HG02884 (cell line): Measurements from ENCODE around the gene SERPING1.

Source experiments
- ATAC-seq: cut with Tn5 transposase; IDR thresholded peaks from one replicate; pipeline ENCODE4 v1.9.1; 2021; ENCODE audit warnings: mild to moderate bottlenecking, moderate library complexity; ENCODE audit not compliant: unreplicated experiment

SERPING1 gene

DNA sequence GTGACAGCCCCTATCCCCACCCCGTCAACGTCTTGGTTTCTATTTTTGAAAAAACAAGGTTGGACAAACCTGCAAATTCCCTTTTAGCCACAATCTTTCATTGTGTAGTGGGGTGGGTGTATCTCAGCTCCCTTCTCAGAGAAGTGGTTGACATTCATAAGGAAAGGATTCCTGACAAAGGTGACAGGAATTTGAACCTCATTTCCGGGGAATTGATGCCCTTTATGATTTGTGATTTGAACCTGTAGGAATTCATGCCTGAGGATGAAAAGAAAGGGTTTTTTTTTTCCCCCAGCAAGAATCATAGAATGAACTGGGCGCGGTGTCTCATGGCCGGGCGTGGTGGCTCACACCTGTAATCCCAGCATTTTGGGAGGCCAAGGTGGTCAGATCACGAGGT, 37.8 kb downstream of the SERPING1 start:
- ATAC-seq, result no peak

GRCh38 chr11:57637626-57638004, 40.1 kb downstream of the SERPING1 start:
- no peak for ATAC-seq

DNA sequence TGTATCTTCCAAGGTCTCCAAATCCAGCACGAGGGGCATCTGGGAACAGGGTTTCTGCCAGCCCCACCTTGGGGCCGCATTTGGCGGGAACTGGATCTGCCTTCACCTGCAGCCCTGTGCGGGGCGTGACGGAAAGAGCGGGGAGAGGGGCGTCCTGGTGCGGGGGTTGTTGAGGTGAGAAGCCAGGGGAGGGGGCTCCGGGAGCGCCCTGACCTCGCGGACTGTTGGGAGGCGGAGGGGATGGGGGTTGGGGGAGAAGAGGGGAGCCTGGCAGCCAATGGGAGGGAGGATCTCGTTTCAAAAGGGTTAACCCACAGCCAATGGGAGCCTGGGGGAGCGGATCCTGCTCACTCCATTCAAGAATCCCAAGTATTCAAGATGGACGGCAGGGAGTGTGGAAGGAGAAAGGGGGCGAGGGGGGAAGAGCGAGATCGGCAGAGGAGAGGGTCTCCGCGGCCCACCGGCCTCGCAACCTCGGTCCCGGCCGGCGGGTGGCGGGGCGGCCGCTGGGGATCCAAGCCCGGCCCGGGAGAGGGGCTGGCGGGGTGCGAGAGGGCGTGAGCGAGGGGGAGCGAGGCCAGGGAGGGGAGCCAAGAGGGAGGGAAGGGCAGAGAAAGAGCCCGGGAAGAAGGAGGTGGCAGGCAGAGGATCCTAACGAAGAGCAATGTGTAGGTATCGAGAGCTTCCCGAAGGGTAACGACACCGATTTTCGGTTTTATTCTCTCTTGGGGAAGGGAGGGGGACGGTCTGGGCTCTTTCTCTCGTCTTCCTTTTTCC, 40.7 kb downstream of the SERPING1 start:
- no peak for ATAC-seq

DNA sequence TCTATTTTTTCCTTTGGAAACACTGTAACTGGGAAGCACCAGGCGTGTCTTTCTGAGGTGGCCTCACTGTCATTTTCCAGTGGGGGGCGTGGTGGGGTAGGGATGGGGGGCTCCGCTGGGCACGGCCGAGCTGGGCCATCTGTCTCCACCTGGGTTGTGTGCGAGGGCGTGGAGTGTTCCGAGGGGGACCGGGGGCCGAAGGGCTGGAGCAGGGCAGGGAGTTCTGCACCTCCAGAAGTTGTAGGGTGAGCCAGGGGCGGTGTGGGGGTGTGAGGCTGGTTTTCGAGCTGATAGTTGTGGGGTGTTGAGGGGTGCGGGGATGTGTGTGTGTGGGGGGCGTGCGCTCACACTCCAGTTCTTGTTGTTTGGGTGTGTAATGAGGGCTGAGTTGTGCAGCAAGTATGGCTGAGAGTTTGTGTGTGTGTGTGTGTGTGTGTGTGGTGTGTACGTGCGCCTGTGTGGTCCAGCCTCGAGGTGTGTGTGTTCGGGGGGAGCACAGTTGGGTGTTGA, 41.4 kb downstream of the SERPING1 start:
- ATAC-seq, result no peak

- ATAC-seq, result no peak
Measured at GRCh38 chr11:57639321-57640067, 42.0 kb downstream of the SERPING1 start.

DNA sequence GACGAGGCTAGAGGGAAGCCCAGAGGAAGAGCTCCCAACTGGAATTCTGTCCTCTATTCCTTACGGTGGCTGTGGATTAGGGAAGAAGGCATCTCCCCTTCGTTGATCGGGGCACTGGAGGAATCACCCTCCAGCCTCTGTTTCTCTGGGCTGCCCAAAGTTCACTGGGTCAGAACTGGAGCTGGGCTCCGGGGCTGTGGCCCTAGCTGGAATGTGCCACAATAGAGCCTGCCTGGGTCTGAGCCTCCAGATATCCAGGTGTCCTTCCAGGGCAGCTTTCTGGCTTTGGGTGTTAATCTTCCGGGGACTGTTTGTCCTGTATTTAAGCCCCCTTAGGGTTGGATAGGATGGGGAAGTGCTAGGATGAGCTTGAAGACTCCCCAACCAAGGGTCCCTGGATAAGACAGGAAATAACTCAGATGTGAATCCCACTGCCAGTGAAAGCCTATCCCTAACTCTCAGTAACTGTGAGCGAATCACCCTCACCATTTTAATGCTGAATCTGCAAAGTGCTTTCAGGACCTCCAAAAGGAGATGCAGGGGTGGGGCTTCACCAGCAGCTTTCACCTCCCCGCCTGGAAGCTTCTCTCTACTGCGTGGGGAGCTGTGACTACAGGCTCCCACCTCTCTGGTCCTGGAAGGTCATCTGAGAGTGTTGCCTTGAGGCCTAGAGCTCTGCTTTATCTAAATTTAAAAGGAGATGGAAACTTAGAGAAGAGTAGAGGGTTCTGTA, 42.7 kb downstream of the SERPING1 start:
- ATAC-seq, result no peak

GRCh38 chr11:57641011-57641807, 43.7 kb downstream of the SERPING1 start:
- no peak for ATAC-seq

DNA sequence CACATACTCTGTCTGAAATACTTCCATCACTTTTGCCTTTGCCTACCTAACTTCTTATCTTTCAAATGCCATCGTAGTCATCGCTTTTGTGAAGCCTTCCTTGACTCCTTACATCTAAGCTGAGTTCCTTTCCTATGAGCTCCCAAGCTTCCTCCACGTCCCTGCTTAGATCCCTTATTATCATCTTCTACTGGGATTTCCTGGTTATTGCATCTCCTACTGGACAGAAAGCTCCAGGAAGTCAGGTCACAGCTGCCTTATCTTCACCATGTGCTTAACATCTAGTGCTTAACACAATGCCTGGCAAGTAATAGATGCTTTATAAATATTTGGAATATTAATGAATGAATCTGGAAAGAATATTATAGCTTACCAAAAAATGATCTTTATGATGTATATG, 46.3 kb downstream of the SERPING1 start:
- no peak for ATAC-seq

GRCh38 chr11:57644748-57645688, 47.5 kb downstream of the SERPING1 start:
- peak; percentile 60 for ATAC-seq

DNA sequence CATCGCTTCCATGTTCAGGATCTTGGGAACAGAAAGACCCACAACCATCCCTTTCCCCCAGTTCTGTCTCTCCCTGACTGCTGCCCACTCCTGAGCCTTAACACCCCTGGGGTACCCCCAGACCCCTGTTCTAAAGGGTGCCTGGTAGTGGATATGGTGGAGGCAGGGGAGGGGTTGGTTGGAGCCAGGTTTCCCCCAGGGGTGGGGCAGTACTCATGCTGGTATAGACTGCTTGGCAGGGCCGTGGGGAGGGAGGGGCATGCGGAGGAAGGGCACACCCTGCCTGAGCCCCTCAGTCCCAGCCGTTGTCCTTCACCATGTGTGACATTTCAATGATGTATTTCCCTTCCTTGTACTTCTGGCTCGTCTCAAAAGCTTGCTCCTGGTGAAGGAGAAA, 48.2 kb downstream of the SERPING1 start:
- ATAC-seq, result no peak

DNA sequence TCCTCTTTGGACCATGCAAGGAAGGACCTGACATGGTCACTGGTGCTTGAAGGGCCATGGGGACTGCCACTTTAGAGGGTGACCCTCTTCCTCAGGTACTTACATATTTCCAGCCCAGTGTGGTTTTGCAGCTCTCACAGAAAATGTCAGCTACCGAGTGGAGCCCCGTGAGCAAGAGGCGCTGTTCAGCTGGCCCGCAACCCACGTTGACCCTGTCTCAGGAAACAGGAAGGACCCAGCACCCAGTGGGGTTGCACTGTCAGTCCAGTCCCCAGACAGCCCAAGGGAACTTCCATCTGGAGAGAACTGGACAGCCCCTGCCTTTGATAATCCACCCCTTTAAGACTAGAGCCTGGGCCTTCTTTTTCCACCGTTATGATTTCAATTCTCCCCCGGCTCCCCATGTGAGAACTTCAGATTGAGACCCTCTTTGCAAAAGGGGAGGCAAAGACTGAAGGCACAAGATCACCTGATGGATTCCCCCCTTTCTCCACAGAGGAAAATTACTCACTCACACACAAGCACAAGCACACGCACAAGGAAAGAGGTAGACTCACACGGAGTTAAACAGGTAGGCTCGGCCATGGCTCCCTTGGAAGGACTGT, 48.8 kb downstream of the SERPING1 start:
- no peak for ATAC-seq

DNA sequence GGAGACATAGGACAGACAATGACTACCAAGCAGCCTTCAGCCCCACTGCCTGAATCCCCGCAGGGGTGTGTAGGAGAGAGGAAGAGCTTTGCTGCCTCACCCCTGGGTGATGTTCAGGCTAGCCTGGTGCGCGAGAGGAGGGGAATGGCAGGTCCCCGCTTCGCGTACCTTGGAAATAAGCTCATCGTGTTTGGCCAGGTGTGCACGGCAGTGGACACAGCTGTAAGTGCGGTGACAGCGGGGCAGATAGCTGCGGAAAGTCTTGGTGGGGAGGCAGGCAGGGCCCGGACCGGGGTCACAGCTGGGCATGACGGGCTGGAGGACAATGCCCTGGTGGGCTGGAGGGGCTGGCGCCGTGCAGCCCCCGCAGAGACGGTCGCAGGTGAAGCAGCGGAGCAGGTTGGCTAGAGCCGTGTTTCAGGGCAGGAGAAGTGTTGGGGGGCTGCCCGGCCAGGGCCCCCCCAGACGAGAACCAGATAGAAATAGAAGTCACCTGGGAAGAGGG, 49.4 kb downstream of the SERPING1 start:
- no peak for ATAC-seq

DNA sequence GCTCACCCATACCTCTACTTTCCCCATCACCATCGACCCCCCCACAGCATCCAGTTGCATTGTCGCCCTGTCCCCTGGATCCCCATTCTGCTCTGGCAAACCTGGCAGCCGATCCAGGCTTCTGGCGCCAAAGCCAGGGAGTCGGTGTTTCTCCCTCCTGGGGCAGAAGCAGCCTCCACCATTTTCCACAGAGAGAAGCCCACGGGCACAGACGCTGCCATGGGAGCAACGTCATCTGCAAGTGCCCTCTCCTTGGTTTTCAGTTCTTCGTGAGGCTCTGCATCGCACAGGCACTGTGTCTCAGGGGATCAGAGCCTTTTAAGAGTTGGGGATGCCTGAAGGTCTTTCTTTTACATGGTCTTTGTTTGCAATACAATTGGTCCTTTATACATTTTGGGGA, 49.9 kb downstream of the SERPING1 start:
- ATAC-seq, result no peak

- no peak for ATAC-seq
Measured at GRCh38 chr11:57647960-57648800, 50.7 kb downstream of the SERPING1 start.

DNA sequence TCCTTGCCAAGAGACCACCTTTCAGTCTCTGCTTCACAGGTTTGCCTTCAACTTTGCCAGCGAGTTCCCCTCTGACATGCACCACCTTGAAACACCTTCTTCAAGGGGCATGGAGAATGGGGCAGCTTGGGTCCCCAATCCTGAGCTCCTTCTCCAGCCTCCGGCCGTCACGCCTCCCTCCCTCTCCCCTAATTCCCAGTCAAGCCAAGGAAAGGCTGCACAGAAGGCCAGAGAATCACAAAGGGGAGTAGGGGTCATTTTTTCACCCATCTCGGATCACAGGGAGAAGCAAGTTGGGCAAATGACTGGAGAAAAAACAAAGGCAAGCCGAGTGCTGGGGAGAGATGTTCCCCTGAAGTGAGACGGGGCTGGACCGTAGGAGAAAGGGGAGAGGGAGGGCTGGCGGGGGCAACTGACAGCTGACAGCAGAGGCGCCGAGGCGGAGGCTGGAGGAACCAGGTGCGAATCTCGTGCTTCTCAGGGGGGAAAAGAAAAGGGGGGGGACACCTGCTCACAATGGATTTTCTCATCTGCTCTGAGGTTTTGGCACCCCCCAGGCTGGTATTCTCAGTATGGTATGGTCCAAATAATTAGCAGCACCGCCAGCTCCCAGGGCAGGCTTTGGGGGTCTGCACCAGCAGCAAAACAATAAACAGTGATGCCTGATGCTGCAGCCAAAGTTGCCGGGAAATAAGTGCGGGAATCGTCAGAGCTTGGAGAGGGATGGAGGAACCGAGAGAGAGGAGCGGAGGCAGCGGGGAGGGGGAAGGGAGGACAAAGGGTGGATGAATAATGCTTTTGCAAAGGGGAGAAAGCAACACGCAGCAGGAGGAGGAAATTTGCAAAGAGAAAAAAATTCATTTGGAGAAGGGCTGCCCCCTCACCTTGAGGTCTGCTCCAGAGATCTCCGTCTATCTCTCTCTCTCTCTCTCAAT, 51.6 kb downstream of the SERPING1 start:
- no peak for ATAC-seq

DNA sequence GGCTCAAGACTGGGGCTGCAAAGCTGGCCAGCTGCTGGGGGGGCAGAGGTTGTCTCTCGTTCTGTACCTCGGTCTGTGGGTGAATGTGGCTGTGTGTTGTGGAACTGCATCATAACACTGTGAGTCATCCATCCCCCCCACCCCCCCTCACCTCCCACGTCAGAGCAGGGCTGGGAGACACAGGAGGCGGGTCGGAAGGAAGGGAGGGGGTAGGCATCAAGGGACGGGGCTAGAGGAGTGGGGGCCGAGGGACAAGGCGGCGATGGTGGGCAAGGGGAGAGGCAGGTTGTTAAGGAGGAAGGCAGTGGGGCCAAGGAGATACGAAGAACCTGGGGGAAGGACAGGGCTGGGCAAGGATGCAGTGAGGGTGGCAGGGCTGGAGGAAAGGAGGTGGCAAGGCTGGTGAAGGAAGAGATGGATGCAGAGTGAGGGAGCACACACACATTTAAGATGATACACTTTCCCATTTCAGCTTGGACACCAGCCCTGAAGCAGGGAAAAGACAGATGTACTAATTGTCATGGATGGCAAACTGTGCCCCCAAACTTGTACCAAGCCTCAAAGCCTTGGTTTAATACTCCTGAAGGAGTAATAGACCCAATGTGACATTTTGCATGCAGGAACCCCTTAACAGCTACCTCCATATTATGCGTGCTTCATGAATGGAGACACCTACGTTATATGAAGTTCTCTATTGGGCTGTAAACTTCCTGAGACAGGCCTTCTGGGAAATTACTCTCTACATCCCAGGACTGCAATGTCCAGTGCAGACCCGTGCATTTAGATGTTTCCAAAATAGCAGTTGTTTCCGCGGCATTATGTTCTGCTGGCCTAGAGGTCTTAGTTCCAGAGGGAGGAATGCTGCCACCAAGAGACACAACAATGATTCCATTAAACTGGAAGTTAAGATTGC, 52.6 kb downstream of the SERPING1 start, which contains the start of gene YPEL4:
TSS of gene YPEL4 (minus strand) at position 87 of the 913 bp plus-strand sequence. CDS start 2,805 bp downstream, outside the sequence.
- no peak for ATAC-seq
